ENCODE data around the gene SERPINH1.

DNA sequence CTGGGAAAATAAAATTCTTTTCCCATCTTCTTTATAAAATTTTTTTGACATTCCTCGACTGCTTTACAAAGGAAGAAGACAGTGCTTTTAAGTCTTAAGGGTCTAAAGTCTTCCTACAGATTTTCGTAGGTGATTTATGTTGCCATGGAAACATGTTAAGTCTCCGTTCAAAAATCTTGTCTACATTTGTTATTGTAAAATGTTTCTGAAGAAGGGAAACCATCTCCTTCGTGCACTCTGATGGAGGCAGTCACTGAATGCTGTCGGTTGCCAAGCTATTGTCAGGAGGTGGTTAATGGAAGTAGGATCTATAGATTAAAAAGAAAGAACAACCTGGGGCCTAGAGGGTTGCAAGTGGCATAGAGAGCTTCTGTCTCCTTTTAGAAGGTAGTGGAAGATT is 54.2 kb downstream of the SERPINH1 start:
- TF ChIP-seq, protein P1, sequence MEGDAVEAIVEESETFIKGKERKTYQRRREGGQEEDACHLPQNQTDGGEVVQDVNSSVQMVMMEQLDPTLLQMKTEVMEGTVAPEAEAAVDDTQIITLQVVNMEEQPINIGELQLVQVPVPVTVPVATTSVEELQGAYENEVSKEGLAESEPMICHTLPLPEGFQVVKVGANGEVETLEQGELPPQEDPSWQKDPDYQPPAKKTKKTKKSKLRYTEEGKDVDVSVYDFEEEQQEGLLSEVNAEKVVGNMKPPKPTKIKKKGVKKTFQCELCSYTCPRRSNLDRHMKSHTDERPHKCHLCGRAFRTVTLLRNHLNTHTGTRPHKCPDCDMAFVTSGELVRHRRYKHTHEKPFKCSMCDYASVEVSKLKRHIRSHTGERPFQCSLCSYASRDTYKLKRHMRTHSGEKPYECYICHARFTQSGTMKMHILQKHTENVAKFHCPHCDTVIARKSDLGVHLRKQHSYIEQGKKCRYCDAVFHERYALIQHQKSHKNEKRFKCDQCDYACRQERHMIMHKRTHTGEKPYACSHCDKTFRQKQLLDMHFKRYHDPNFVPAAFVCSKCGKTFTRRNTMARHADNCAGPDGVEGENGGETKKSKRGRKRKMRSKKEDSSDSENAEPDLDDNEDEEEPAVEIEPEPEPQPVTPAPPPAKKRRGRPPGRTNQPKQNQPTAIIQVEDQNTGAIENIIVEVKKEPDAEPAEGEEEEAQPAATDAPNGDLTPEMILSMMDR (IDR thresholded peaks at IDR 0.05) = no peak
- TF ChIP-seq EZH2 (IDR thresholded peaks at IDR 0.05; ENCODE audit: borderline replicate concordance, insufficient read depth, low read depth, low read length, poor library complexity, severe bottlenecking) = no peak
